Activated naive CD4-positive, alpha-beta T cell (primary cell): ENCODE measurements around the gene RNF8.
"Not testable (repeated sequence)": the region's sequence is repeated elsewhere in the genome, so short reads cannot be mapped to it uniquely, and the experiment has no call there.

ENCODE experiments used
- DNase-seq, 4 experiments: peaks; one replicate each; lab custom pipeline; 2025; lab: John Stamatoyannopoulos, UW

The RNF8 gene

GRCh38 chr6:37321516-37322415 lies 32.0 kb upstream of the RNF8 start:
- no peak for DNase-seq

GRCh38 chr6:37323580-37323979 lies 30.2 kb upstream of the RNF8 start:
- DNase-seq = no peak

GRCh38 chr6:37324131-37325033 lies 29.4 kb upstream of the RNF8 start:
- DNase-seq = no peak

- not testable (repeated sequence) for DNase-seq
Observed at GRCh38 chr6:37330345-37330744, 23.4 kb upstream of the RNF8 start.

- no peak for DNase-seq
Observed at GRCh38 chr6:37331047-37331446, 22.7 kb upstream of the RNF8 start.

- DNase-seq = no peak
Observed at GRCh38 chr6:37332894-37333293, 20.9 kb upstream of the RNF8 start.

GRCh38 chr6:37334047-37334446 lies 19.7 kb upstream of the RNF8 start:
- DNase-seq = no peak

GRCh38 chr6:37338317-37338716 lies 15.5 kb upstream of the RNF8 start:
- not testable (repeated sequence) for DNase-seq

GRCh38 chr6:37338745-37339255 lies 15.0 kb upstream of the RNF8 start:
- no peak for DNase-seq

- DNase-seq = no peak
Observed at GRCh38 chr6:37339741-37340638, 13.8 kb upstream of the RNF8 start.

GRCh38 chr6:37340639-37340943 lies 13.2 kb upstream of the RNF8 start:
- no peak for DNase-seq

GRCh38 chr6:37343248-37343647 lies 10.5 kb upstream of the RNF8 start:
- DNase-seq = no peak

- no peak for DNase-seq
Observed at GRCh38 chr6:37344308-37344707, 9.5 kb upstream of the RNF8 start.

GRCh38 chr6:37345804-37346203 lies 8.0 kb upstream of the RNF8 start:
- not testable (repeated sequence) for DNase-seq

GRCh38 chr6:37347177-37347576 lies 6.6 kb upstream of the RNF8 start:
- DNase-seq = no peak

- DNase-seq = no peak
Observed at GRCh38 chr6:37347670-37348111, 6.1 kb upstream of the RNF8 start.

GRCh38 chr6:37351027-37351426 lies 2.8 kb upstream of the RNF8 start:
- no peak for DNase-seq

GRCh38 chr6:37352384-37352783 lies 1.4 kb upstream of the RNF8 start:
- no peak for DNase-seq

GRCh38 chr6:37354526-37355384 lies 972 bp downstream of the RNF8 start:
- DNase-seq = no peak

- DNase-seq = no peak
Observed at GRCh38 chr6:37357288-37357687, 3.5 kb downstream of the RNF8 start.

GRCh38 chr6:37357860-37358259 lies 4.1 kb downstream of the RNF8 start:
- DNase-seq = no peak
